H1 (cell line): Measurements from ENCODE around the gene AAR2.

Experiments used
- EZH2 ChIP-seq: fragments of 200-600 bp; sonication (generic); IDR thresholded peaks from 2 replicates; pipeline ENCODE4 v1.7.1; 2012; ENCODE audit warnings: low read depth, mild to moderate bottlenecking, moderate library complexity, low read length, inconsistent platforms; ENCODE audit not compliant: severe bottlenecking
- HDAC2 ChIP-seq, 2 experiments: fragments of 300-600 bp in 1 of 2; sonication (generic) in 1 of 2; IDR thresholded peaks; 2 replicates each; pipeline ENCODE4 v1.6.1; 2011 to 2012; ENCODE audit warnings: low read depth in 2 of 2, low read length in 2 of 2, mild to moderate bottlenecking in 2 of 2, moderate library complexity in 2 of 2, borderline replicate concordance in 1 of 2, inconsistent platforms in 1 of 2
- POLR2AphosphoS5 ChIP-seq: IDR thresholded peaks from 2 replicates; pipeline ENCODE4 v1.6.1; 2011; ENCODE audit warnings: low read depth, low read length
- SIRT6 ChIP-seq: IDR thresholded peaks from one replicate; pipeline ENCODE4 v1.7.1; 2012; ENCODE audit warnings: low read length, inconsistent platforms
- YY1 ChIP-seq: IDR thresholded peaks from 2 replicates; pipeline ENCODE4 v1.6.1; 2011; ENCODE audit warnings: low read depth, mild to moderate bottlenecking, low read length
- TF ChIP-seq, protein P1 (sequence below), 3 experiments: IDR thresholded peaks; 1 replicate in 2 of 3; 2 replicates in 1 of 3; pipeline versions ENCODE4 v1.5.1 to v1.6.1; 2011; ENCODE audit warnings: low read length in 3 of 3, mild to moderate bottlenecking in 3 of 3, inconsistent platforms in 2 of 3, low read depth in 1 of 3, moderate library complexity in 1 of 3; ENCODE audit not compliant: insufficient read depth in 1 of 3; ENCODE audit errors: control extremely low read depth in 1 of 3
- TF ChIP-seq, protein P2 (sequence below): fragments of 300-600 bp; sonication (generic); IDR thresholded peaks from 2 replicates; pipeline ENCODE4 v1.7.1; 2012; ENCODE audit warnings: low read length, moderate library complexity, mild to moderate bottlenecking, inconsistent platforms; ENCODE audit not compliant: insufficient replicate concordance
- TF ChIP-seq, protein P3 (sequence below): IDR thresholded peaks from 2 replicates; pipeline ENCODE4 v1.6.1; 2011; ENCODE audit warnings: low read length, improper control_type of control experiment

DNA sequence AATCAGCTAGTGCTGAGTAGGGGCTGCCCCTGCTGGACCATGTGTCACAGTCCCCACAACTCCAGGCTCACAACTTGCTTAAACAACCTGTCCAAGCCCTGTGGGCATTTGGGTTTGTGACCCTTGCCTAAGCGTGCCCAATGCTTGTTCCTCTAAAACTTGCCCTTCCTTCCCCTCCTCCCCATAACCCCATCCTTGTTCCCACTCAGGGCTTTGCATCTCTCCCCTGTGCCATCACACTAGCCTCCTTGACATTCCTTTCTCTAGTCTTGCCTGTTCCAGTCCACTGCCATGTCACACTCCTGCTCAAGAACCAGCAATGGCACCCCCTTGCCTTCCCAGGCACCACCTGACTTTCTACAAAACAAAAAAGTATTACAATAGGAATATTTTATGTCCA, 67.6 kb downstream of the AAR2 start:
- TF ChIP-seq, protein P1, sequence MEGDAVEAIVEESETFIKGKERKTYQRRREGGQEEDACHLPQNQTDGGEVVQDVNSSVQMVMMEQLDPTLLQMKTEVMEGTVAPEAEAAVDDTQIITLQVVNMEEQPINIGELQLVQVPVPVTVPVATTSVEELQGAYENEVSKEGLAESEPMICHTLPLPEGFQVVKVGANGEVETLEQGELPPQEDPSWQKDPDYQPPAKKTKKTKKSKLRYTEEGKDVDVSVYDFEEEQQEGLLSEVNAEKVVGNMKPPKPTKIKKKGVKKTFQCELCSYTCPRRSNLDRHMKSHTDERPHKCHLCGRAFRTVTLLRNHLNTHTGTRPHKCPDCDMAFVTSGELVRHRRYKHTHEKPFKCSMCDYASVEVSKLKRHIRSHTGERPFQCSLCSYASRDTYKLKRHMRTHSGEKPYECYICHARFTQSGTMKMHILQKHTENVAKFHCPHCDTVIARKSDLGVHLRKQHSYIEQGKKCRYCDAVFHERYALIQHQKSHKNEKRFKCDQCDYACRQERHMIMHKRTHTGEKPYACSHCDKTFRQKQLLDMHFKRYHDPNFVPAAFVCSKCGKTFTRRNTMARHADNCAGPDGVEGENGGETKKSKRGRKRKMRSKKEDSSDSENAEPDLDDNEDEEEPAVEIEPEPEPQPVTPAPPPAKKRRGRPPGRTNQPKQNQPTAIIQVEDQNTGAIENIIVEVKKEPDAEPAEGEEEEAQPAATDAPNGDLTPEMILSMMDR (IDR thresholded peaks at IDR 0.05; ENCODE audit: control extremely low read depth in 1 of 3, insufficient read depth in 1 of 3, low read depth in 1 of 3, low read length in 3 of 3) = no peak
- TF ChIP-seq HDAC2 (IDR thresholded peaks at IDR 0.05; ENCODE audit: borderline replicate concordance in 1 of 2, low read depth in 2 of 2, low read length in 2 of 2) (no peak), POLR2AphosphoS5 (no peak), YY1 (no peak), EZH2 (no peak), SIRT6 (no peak)
- TF ChIP-seq, protein P2, sequence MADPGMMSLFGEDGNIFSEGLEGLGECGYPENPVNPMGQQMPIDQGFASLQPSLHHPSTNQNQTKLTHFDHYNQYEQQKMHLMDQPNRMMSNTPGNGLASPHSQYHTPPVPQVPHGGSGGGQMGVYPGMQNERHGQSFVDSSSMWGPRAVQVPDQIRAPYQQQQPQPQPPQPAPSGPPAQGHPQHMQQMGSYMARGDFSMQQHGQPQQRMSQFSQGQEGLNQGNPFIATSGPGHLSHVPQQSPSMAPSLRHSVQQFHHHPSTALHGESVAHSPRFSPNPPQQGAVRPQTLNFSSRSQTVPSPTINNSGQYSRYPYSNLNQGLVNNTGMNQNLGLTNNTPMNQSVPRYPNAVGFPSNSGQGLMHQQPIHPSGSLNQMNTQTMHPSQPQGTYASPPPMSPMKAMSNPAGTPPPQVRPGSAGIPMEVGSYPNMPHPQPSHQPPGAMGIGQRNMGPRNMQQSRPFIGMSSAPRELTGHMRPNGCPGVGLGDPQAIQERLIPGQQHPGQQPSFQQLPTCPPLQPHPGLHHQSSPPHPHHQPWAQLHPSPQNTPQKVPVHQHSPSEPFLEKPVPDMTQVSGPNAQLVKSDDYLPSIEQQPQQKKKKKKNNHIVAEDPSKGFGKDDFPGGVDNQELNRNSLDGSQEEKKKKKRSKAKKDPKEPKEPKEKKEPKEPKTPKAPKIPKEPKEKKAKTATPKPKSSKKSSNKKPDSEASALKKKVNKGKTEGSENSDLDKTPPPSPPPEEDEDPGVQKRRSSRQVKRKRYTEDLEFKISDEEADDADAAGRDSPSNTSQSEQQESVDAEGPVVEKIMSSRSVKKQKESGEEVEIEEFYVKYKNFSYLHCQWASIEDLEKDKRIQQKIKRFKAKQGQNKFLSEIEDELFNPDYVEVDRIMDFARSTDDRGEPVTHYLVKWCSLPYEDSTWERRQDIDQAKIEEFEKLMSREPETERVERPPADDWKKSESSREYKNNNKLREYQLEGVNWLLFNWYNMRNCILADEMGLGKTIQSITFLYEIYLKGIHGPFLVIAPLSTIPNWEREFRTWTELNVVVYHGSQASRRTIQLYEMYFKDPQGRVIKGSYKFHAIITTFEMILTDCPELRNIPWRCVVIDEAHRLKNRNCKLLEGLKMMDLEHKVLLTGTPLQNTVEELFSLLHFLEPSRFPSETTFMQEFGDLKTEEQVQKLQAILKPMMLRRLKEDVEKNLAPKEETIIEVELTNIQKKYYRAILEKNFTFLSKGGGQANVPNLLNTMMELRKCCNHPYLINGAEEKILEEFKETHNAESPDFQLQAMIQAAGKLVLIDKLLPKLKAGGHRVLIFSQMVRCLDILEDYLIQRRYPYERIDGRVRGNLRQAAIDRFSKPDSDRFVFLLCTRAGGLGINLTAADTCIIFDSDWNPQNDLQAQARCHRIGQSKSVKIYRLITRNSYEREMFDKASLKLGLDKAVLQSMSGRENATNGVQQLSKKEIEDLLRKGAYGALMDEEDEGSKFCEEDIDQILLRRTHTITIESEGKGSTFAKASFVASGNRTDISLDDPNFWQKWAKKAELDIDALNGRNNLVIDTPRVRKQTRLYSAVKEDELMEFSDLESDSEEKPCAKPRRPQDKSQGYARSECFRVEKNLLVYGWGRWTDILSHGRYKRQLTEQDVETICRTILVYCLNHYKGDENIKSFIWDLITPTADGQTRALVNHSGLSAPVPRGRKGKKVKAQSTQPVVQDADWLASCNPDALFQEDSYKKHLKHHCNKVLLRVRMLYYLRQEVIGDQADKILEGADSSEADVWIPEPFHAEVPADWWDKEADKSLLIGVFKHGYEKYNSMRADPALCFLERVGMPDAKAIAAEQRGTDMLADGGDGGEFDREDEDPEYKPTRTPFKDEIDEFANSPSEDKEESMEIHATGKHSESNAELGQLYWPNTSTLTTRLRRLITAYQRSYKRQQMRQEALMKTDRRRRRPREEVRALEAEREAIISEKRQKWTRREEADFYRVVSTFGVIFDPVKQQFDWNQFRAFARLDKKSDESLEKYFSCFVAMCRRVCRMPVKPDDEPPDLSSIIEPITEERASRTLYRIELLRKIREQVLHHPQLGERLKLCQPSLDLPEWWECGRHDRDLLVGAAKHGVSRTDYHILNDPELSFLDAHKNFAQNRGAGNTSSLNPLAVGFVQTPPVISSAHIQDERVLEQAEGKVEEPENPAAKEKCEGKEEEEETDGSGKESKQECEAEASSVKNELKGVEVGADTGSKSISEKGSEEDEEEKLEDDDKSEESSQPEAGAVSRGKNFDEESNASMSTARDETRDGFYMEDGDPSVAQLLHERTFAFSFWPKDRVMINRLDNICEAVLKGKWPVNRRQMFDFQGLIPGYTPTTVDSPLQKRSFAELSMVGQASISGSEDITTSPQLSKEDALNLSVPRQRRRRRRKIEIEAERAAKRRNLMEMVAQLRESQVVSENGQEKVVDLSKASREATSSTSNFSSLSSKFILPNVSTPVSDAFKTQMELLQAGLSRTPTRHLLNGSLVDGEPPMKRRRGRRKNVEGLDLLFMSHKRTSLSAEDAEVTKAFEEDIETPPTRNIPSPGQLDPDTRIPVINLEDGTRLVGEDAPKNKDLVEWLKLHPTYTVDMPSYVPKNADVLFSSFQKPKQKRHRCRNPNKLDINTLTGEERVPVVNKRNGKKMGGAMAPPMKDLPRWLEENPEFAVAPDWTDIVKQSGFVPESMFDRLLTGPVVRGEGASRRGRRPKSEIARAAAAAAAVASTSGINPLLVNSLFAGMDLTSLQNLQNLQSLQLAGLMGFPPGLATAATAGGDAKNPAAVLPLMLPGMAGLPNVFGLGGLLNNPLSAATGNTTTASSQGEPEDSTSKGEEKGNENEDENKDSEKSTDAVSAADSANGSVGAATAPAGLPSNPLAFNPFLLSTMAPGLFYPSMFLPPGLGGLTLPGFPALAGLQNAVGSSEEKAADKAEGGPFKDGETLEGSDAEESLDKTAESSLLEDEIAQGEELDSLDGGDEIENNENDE = no peak
- TF ChIP-seq, protein P3, sequence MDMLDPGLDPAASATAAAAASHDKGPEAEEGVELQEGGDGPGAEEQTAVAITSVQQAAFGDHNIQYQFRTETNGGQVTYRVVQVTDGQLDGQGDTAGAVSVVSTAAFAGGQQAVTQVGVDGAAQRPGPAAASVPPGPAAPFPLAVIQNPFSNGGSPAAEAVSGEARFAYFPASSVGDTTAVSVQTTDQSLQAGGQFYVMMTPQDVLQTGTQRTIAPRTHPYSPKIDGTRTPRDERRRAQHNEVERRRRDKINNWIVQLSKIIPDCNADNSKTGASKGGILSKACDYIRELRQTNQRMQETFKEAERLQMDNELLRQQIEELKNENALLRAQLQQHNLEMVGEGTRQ = no peak
